K562 (cell line): ENCODE data around the gene SLC24A3.

Experiments
- BDP1 ChIP-seq: IDR thresholded peaks from 3 replicates; pipeline ENCODE4 v1.6.1; 2011; ENCODE audit not compliant: insufficient read length, insufficient read depth
- ELF1 ChIP-seq: fragments of 200-800 bp; sonication (Bioruptor generic); IDR thresholded peaks from 2 replicates; pipeline ENCODE4 v1.6.1; 2016; ENCODE audit warnings: missing genetic modification characterization, missing compliant biosample characterization
- FOXK2 ChIP-seq, 2 experiments: fragments of 450-650 bp; IDR thresholded peaks in 1 of 2; conservative IDR thresholded peaks in 1 of 2; 2 replicates each; pipeline ENCODE4 v1.6.1; 2016; ENCODE audit warnings: low read depth in 2 of 2, mild to moderate bottlenecking in 1 of 2
- HNRNPH1 ChIP-seq: fragments of 200-400 bp; formaldehyde crosslinking; optimal IDR thresholded peaks from 2 replicates; pipeline ENCODE3; 2017; ENCODE audit warnings: low read depth, mild to moderate bottlenecking, low read length, moderate library complexity
- PTTG1 ChIP-seq: fragments of 450-650 bp; IDR thresholded peaks from 2 replicates; pipeline ENCODE4 v1.6.1; 2016; ENCODE audit warnings: low read depth, mild to moderate bottlenecking, missing genetic modification characterization, missing compliant biosample characterization
- RBM25 ChIP-seq: fragments of 200-400 bp; formaldehyde crosslinking; IDR thresholded peaks from 2 replicates; pipeline ENCODE4 v1.6.1; 2018; ENCODE audit warnings: low read length, low read depth, moderate library complexity; ENCODE audit not compliant: severe bottlenecking
- ZNF668 ChIP-seq: fragments of 250-450 bp; sonication (Bioruptor Pico); IDR thresholded peaks from 2 replicates; pipeline ENCODE4 v1.8.0; 2022; ENCODE audit warnings: mild to moderate bottlenecking, inconsistent platforms
- TF ChIP-seq, protein P1 (sequence below): sonication (generic); formaldehyde crosslinking; IDR thresholded peaks from 2 replicates; pipeline ENCODE4 v1.8.1; 2022; ENCODE audit warnings: missing genetic modification reagents

DNA sequence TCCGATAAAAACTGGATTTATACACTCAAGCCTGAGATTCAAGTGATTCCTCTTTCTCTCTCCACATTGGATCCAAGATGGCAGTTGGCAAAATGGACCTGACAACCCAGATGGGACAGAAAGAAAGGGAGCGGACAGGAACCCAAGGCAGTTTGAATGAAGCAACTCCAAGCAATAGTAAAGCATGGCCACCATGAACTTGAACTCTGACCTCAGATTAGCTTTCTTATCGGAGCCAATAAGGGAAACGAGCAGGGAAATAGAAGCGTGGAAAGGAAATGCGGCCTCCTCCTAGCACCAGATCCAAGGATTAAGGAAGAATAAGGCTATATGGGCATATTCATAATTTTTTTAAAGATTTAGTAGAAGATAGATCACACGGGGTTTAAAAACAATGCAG is 332.2 kb downstream of the SLC24A3 start:
- TF ChIP-seq RBM25 (no peak), FOXK2 (conservative IDR thresholded peaks at IDR 0.05 in 1 of 2, IDR thresholded peaks at IDR 0.05 in 1 of 2; ENCODE audit: low read depth in 2 of 2) (no peak), ZNF668 (no peak), HNRNPH1 (no peak), BDP1 (no peak), PTTG1 (tag) (no peak), ELF1 (tag) (no peak)
- TF ChIP-seq, protein P1, sequence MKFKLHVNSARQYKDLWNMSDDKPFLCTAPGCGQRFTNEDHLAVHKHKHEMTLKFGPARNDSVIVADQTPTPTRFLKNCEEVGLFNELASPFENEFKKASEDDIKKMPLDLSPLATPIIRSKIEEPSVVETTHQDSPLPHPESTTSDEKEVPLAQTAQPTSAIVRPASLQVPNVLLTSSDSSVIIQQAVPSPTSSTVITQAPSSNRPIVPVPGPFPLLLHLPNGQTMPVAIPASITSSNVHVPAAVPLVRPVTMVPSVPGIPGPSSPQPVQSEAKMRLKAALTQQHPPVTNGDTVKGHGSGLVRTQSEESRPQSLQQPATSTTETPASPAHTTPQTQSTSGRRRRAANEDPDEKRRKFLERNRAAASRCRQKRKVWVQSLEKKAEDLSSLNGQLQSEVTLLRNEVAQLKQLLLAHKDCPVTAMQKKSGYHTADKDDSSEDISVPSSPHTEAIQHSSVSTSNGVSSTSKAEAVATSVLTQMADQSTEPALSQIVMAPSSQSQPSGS (CRISPR knock-in tag), result no peak
